ENCODE data around the gene HSPA12A.

DNA sequence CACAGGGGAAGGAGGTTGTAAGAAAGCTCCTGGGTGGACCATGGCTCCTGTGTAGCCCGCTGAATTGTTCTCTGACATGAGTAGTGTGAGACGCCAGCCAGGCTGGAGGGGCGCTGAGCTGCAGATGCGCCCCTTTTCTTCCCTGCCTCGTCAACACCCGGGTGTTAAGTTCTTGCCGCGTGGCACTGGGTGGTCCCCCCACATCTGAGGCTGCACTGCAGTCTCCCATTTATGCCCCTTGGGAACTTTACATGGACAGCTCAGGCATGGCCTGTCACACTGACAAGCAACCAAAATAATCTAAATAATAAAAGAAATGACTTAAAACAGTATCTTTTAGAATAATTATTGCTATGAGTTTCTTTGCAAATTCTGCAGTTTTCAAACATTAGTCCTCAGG, 34.6 kb upstream of the HSPA12A start:
- TF ChIP-seq, protein P1, sequence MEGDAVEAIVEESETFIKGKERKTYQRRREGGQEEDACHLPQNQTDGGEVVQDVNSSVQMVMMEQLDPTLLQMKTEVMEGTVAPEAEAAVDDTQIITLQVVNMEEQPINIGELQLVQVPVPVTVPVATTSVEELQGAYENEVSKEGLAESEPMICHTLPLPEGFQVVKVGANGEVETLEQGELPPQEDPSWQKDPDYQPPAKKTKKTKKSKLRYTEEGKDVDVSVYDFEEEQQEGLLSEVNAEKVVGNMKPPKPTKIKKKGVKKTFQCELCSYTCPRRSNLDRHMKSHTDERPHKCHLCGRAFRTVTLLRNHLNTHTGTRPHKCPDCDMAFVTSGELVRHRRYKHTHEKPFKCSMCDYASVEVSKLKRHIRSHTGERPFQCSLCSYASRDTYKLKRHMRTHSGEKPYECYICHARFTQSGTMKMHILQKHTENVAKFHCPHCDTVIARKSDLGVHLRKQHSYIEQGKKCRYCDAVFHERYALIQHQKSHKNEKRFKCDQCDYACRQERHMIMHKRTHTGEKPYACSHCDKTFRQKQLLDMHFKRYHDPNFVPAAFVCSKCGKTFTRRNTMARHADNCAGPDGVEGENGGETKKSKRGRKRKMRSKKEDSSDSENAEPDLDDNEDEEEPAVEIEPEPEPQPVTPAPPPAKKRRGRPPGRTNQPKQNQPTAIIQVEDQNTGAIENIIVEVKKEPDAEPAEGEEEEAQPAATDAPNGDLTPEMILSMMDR (IDR thresholded peaks at IDR 0.05) = no peak
- no peak for TF ChIP-seq POLR2AphosphoS5 (IDR thresholded peaks at IDR 0.05)

Measured in upper lobe of left lung (tissue), 4 donors.